Right lobe of liver (tissue), 6 donors: Measurements from ENCODE around the gene IKBKE. TPM values are rescaled to one million over a fixed set of nuclear protein-coding genes. Genes with fewer than 3 reads are reported as not detected.
"Not testable (repeated sequence)": the region's sequence is repeated elsewhere in the genome, so short reads cannot be mapped to it uniquely, and the experiment has no call there.

Experiments used
- ATAC-seq, 4 donors: fragments of 200-7000 bp; cut with Tn5 transposase; one replicate each; pipeline ENCODE4 v1.9.1; 2020; ENCODE audit warnings: mild to moderate bottlenecking in 4 of 4, moderate library complexity in 4 of 4
- DNase-seq, 3 donors: peaks; one replicate each; pipeline ENCODE4 v3.0.0-alpha.2; 2020
- H3K27ac ChIP-seq, 3 donors: fragments of 200-600 bp; one replicate each; pipeline ENCODE4 v1.8.0; 2022
- H3K27me3 ChIP-seq, 2 donors: fragments of 200-600 bp; one replicate each; pipeline ENCODE4 v1.8.0; 2022
- H3K36me3 ChIP-seq, 4 donors: fragments of 200-600 bp; sonication (generic) in 1 of 4; one replicate each; pipeline versions ENCODE4 v1.5.1 to v1.8.0; 2017 to 2022; ENCODE audit warnings: control low read depth in 1 of 4
- H3K4me1 ChIP-seq, 4 donors: fragments of 200-600 bp; sonication (generic) in 1 of 4; one replicate each; pipeline versions ENCODE4 v1.5.1 to v1.8.0; 2017 to 2022; ENCODE audit warnings: control low read depth in 1 of 4
- H3K4me3 ChIP-seq, 3 donors: fragments of 200-600 bp; one replicate each; pipeline ENCODE4 v1.8.0; 2022
- H3K9me3 ChIP-seq, 4 donors: fragments of 200-600 bp; sonication (generic) in 1 of 4; one replicate each; pipeline versions ENCODE4 v1.5.1 to v1.8.0; 2017 to 2022; ENCODE audit warnings: control low read depth in 1 of 4
- CTCF ChIP-seq, 4 donors: fragments of 200-600 bp in 3 of 4; fragments of 450-650 bp in 1 of 4; IDR thresholded peaks; one replicate each; pipeline versions ENCODE4 v1.5.1 to v1.8.0; 2016 to 2022; ENCODE audit warnings: antibody characterized with exemption in 4 of 4, mild to moderate bottlenecking in 2 of 4
- POLR2A ChIP-seq: fragments of 450-650 bp; IDR thresholded peaks from one replicate; pipeline ENCODE4 v1.6.1; 2017; ENCODE audit warnings: antibody characterized with exemption, mild to moderate bottlenecking
- WGBS: methylation state at CpG from one replicate; pipeline ENCODE4 v1.1.6; 2018; ENCODE audit warnings: low coverage, low lambda C conversion rate; ENCODE audit not compliant: insufficient coverage; ENCODE audit errors: missing lambda C conversion rate; 5-methylcytosine and 5-hydroxymethylcytosine counted together
- intact Hi-C, 2 donors: fragments of 100-400 bp; cut with DNase I; formaldehyde crosslinking; loops; one replicate each; pipeline versions ENCODE4 v1.11.2 to v1.14.1; 2022
- total RNA-seq, 6 experiments: library from RNA; depleted of rRNA in 2 of 6; stranded (reverse); fragments of >200 nt in 2 of 6; fragmentation: NEBNext Ultra II Directional in 3 of 6; extraction: Animal tissue kit (Norgen Biotek cat#: 25700) in 3 of 6; gene quantifications; one replicate each; pipeline versions ENCODE4 v1.1.0 to v1.2.4, GENCODE V29; 2016 to 2023
- donor health status: DM: no; HTN: yes; CAD: no.
- donor health status: DM: no; HTN: no; CAD: no.
- donor health status: DM: no; HTN: no; CAD: no.
- donor health status: DM: no; HTN: yes; CAD: no.
- donor health status: DM: no; HTN: yes; CAD: no.

The IKBKE gene
- total RNA-seq, 6 experiments from 2014 or later: 0.86 to 2.7 (median 1.9) TPM

- no peak overlapping the region for H3K27ac ChIP-seq
- H3K4me3 ChIP-seq: no peak overlapping the region
- 63% methylated on average over 9 of the region's 14 CpGs for WGBS
- intact Hi-C loops: loop anchor here in 1 of 2 donors (10.0 kb wide), 1 partner anchor 435 kb away; no protein-coding TSS in a partner anchor
- no peaks in the 10 kb centered on the region for H3K27me3 ChIP-seq
- ATAC-seq (peak; percentile 62 to 86 (median 80)), DNase-seq (peak; percentile 58 to 65 (median 64))
- no peaks in the 10 kb centered on the region for H3K36me3 ChIP-seq
- no peaks in the 10 kb centered on the region for H3K9me3 ChIP-seq
- TF ChIP-seq CTCF (IDR thresholded peaks at IDR 0.05) (peak; percentile 69 to 77 (median 74)), POLR2A (no peak)
- no peaks in the 10 kb centered on the region for H3K4me1 ChIP-seq
Observed at GRCh38 chr1:206479183-206480125, 9.2 kb downstream of the IKBKE start.

- intact Hi-C loops: no loop called here
- ATAC-seq (no peak), DNase-seq (peak in 1 of 3 donors; percentile 37)
- WGBS: 70% methylated on average over 2 of the region's 8 CpGs
- Histone ChIP-seq H3K27ac (no peak overlapping the region), H3K4me1 (no peaks in the 10 kb centered on the region), H3K9me3 (no peaks in the 10 kb centered on the region), H3K27me3 (no peaks in the 10 kb centered on the region), H3K4me3 (no peak overlapping the region), H3K36me3 (no peaks in the 10 kb centered on the region)
- no peak for TF ChIP-seq POLR2A
- no peak for TF ChIP-seq CTCF (IDR thresholded peaks at IDR 0.05)
Observed at GRCh38 chr1:206480211-206480610, 9.9 kb downstream of the IKBKE start.

- Histone ChIP-seq H3K4me3 (no peak overlapping the region), H3K9me3 (no peaks in the 10 kb centered on the region), H3K36me3 (no peaks in the 10 kb centered on the region), H3K4me1 (no peaks in the 10 kb centered on the region), H3K27me3 (no peaks in the 10 kb centered on the region), H3K27ac (no peak overlapping the region)
- DNase-seq (peak in 1 of 3 donors; percentile 7), ATAC-seq (no peak)
- TF ChIP-seq POLR2A (no peak), CTCF (IDR thresholded peaks at IDR 0.05) (no peak)
- 80% methylated on average over 1 of the region's 2 CpGs for WGBS
- intact Hi-C loops: no loop called here
Observed at GRCh38 chr1:206482611-206483010, 12.3 kb downstream of the IKBKE start.

- DNase-seq, intact Hi-C loops, H3K4me1 ChIP-seq, ATAC-seq, H3K9me3 ChIP-seq, H3K4me3 ChIP-seq, H3K36me3 ChIP-seq, H3K27me3 ChIP-seq, H3K27ac ChIP-seq: not testable (repeated sequence)
- 73% methylated on average over 1 of the region's 1 CpG for WGBS
Observed at GRCh38 chr1:206483864-206484263, 13.6 kb downstream of the IKBKE start.

- Histone ChIP-seq H3K27me3 (no peaks in the 10 kb centered on the region), H3K4me3 (no peak overlapping the region), H3K36me3 (no peaks in the 10 kb centered on the region), H3K9me3 (no peaks in the 10 kb centered on the region), H3K4me1 (no peaks in the 10 kb centered on the region), H3K27ac (no peak overlapping the region)
- intact Hi-C loops: no loop called here
- no peak for ATAC-seq
- TF ChIP-seq CTCF (IDR thresholded peaks at IDR 0.05) (no peak), POLR2A (no peak)
- 100% methylated on average over 2 of the region's 10 CpGs for WGBS
- peak in 1 of 3 donors; percentile 41 for DNase-seq
Observed at GRCh38 chr1:206484901-206485300, 14.6 kb downstream of the IKBKE start.
